GM23248 (cell line): Measurements from ENCODE around the gene TRDN. TPM values are rescaled to one million over a fixed set of nuclear protein-coding genes. Genes with fewer than 3 reads are reported as not detected.
"Not testable (repeated sequence)": the region's sequence is repeated elsewhere in the genome, so short reads cannot be mapped to it uniquely, and the experiment has no call there.

Source experiments
- DNase-seq: peaks from one replicate; pipeline ENCODE4 v3.0.0-alpha.2; 2015
- H2AFZ ChIP-seq: fragments of 200-600 bp; sonication (generic); 2 replicates; pipeline ENCODE4 v1.6.1; 2016; ENCODE audit warnings: antibody characterized with exemption
- H3F3A ChIP-seq: fragments of 200-600 bp; sonication (generic); 2 replicates; pipeline ENCODE4 v1.6.1; 2016; ENCODE audit warnings: mild to moderate bottlenecking, antibody characterized with exemption, mixed run types; ENCODE audit not compliant: insufficient read depth
- H3K27ac ChIP-seq: fragments of 200-600 bp; sonication (generic); 2 replicates; pipeline ENCODE4 v1.5.1; 2016; ENCODE audit warnings: mild to moderate bottlenecking
- H3K27me3 ChIP-seq: fragments of 200-600 bp; sonication (generic); replicated peaks from 2 replicates; pipeline ENCODE4 v1.6.1; 2016; ENCODE audit warnings: mild to moderate bottlenecking; ENCODE audit not compliant: insufficient read depth
- H3K36me3 ChIP-seq: fragments of 200-600 bp; sonication (generic); 2 replicates; pipeline ENCODE4 v1.6.1; 2016; ENCODE audit warnings: low read depth, mild to moderate bottlenecking
- H3K4me1 ChIP-seq: fragments of 200-600 bp; sonication (generic); 2 replicates; pipeline ENCODE4 v1.6.1; 2016; ENCODE audit warnings: mild to moderate bottlenecking; ENCODE audit not compliant: insufficient read depth
- H3K4me2 ChIP-seq: fragments of 200-600 bp; sonication (generic); one replicate; pipeline ENCODE4 v1.6.1; 2016; ENCODE audit warnings: mild to moderate bottlenecking; ENCODE audit not compliant: unreplicated experiment
- H3K4me3 ChIP-seq: fragments of 200-600 bp; sonication (generic); 2 replicates; pipeline ENCODE4 v1.5.1; 2016; ENCODE audit warnings: mild to moderate bottlenecking
- H3K79me2 ChIP-seq: fragments of 200-600 bp; sonication (generic); 2 replicates; pipeline ENCODE4 v1.6.1; 2016; ENCODE audit warnings: mild to moderate bottlenecking; ENCODE audit not compliant: insufficient read depth
- H3K9ac ChIP-seq: fragments of 200-600 bp; sonication (generic); 2 replicates; pipeline ENCODE4 v1.6.1; 2016; ENCODE audit warnings: mild to moderate bottlenecking
- H3K9me2 ChIP-seq: fragments of 200-600 bp; sonication (generic); 2 replicates; pipeline ENCODE4 v1.6.1; 2016; ENCODE audit warnings: mixed run types, mild to moderate bottlenecking, moderate library complexity; ENCODE audit not compliant: insufficient read depth
- H3K9me3 ChIP-seq: fragments of 200-600 bp; sonication (generic); one replicate; pipeline ENCODE4 v1.6.1; 2017; ENCODE audit warnings: low read depth
- H4K20me1 ChIP-seq: fragments of 200-600 bp; sonication (generic); 2 replicates; pipeline ENCODE4 v1.6.0; 2016; ENCODE audit not compliant: insufficient read depth
- EZH2 ChIP-seq: fragments of 200-600 bp; sonication (generic); IDR thresholded peaks from 2 replicates; pipeline ENCODE4 v1.6.1; 2018; ENCODE audit warnings: antibody characterized with exemption, mild to moderate bottlenecking; ENCODE audit not compliant: insufficient read depth, poor library complexity, severe bottlenecking
- EZH2phosphoT487 ChIP-seq: fragments of 200-600 bp; sonication (generic); IDR thresholded peaks from 2 replicates; pipeline ENCODE4 v1.6.1; 2018; ENCODE audit warnings: antibody characterized with exemption, moderate library complexity, mild to moderate bottlenecking, low read depth; ENCODE audit not compliant: insufficient read depth
- WGBS, 2 experiments: methylation state at CpG; one replicate each; pipeline ENCODE4 v1.1.6; 2015 to 2017; ENCODE audit warnings: low lambda C conversion rate in 2 of 2, low coverage in 1 of 2; ENCODE audit errors: missing lambda C conversion rate in 2 of 2; 5-methylcytosine and 5-hydroxymethylcytosine counted together
- in situ Hi-C: fragments of 300-500 bp; cut with MboI; formaldehyde crosslinking; loops from 2 replicates; pipeline ENCODE4 v1.15.0; 2020
- polyA plus RNA-seq: library from polyadenylated mRNA; unstranded; fragments of >200 nt; fragmentation: Nextera tagmentation; extraction: Ambion mirVana; gene quantifications from 2 replicates; pipeline ENCODE4 v1.2.1, GENCODE V29; 2016
- total RNA-seq: library from RNA; depleted of rRNA; stranded (reverse); fragments of >200 nt; shearing (Covaris generic); gene quantifications from 2 replicates; pipeline ENCODE4 v1.2.3, GENCODE V29; 2014

TRDN gene
- total and polyA plus RNA-seq, 2 experiments from 2014 or later: not detected

DNA sequence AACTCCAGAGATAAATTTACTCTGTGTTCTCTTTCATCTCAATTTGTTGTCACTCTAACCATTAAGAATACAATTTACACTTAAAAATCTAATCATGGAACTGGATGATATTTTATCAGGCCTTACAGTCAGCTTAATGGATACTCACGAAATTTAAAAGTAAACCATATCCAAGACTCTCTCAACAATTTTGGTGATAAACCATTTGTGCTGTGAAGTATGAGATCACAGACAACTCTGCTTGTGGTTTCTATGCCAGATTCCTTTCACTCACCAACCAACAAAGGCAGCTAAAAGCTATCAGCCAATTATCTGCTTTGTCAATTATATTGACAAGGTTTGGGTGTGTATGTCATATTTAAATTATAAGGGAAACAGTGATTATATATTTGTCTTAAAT lies 155.8 kb downstream of the TRDN start:
- H3K9me3 ChIP-seq: no peaks in the 10 kb centered on the region
- no peak overlapping the region for H2AFZ ChIP-seq
- no peaks in the 10 kb centered on the region for H3K9me2 ChIP-seq
- no peak for DNase-seq
- H3K27me3 ChIP-seq: no peaks in the 10 kb centered on the region
- no peaks in the 10 kb centered on the region for H3K79me2 ChIP-seq
- WGBS, 2 experiments: 18 to 19% methylated on average over 1 of the region's 1 CpG
- H3F3A ChIP-seq: no peaks in the 10 kb centered on the region
- H4K20me1 ChIP-seq: no peaks in the 10 kb centered on the region
- TF ChIP-seq EZH2 (no peak), EZH2phosphoT487 (no peak)
- no peak overlapping the region for H3K4me2 ChIP-seq
- no peak overlapping the region for H3K9ac ChIP-seq
- no peaks in the 10 kb centered on the region for H3K4me1 ChIP-seq
- no peak overlapping the region for H3K27ac ChIP-seq
- H3K4me3 ChIP-seq: no peak overlapping the region
- in situ Hi-C loops: no loop called here
- H3K36me3 ChIP-seq: no peaks in the 10 kb centered on the region

DNA sequence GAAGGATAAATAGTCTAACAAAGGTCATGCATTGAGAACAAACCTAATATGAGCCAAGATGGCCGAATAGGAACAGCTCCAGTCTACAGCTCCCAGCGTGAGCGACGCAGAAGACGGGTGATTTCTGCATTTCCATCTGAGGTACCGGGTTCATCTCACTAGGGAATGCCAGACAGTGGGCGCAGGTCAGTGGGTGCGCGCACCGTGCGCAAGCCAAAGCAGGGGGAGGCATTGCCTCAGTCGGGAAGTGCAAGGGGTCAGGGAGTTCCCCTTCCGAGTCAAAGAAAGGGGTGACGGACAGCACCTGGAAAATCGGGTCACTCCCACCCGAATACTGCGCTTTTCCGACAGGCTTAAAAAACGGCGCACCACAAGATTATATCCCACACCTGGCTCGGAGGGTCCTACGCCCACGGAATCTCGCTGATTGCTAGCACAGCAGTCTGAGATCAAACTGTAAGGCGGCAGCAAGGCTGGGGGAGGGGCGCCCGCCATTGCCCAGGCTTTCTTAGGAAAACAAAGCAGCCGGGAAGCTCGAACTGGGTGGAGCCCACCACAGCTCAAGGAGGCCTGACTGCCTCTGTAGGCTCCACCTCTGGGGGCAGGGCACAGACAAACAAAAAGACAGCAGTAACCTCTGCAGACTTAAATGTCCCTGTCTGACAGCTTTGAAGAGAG lies 164.6 kb downstream of the TRDN start:
- H3K36me3 ChIP-seq, H3K4me1 ChIP-seq, in situ Hi-C loops, H3K27ac ChIP-seq, DNase-seq, H4K20me1 ChIP-seq, H3K9me3 ChIP-seq, H3K9ac ChIP-seq, H3K79me2 ChIP-seq, H3K4me2 ChIP-seq, H3K4me3 ChIP-seq, H3F3A ChIP-seq, H3K9me2 ChIP-seq, H3K27me3 ChIP-seq, H2AFZ ChIP-seq: not testable (repeated sequence)
- 71 to 72% methylated on average over 28 to 29 of the region's 29 CpGs for WGBS, 2 experiments

DNA sequence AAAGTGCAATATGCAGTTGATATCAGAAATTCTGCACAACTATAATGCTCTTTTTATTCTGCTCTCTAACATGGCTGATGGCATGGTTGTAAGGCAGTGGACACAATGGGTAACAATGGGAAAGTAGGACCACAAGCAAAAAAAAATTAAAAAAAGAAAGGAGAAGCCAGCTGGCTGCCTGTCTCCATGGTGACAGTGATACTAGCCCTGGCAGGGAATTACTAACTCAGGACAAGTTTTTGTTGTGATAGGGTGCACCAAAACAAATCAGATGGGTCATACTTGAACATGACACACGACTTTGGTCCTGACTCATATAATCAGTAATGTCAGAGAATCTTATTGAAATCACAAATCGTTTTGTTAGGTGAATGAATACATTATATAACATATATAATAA lies 169.4 kb downstream of the TRDN start:
- no peaks in the 10 kb centered on the region for H3F3A ChIP-seq
- WGBS, 2 experiments: 9 to 15% methylated on average over 2 of the region's 2 CpGs

DNA sequence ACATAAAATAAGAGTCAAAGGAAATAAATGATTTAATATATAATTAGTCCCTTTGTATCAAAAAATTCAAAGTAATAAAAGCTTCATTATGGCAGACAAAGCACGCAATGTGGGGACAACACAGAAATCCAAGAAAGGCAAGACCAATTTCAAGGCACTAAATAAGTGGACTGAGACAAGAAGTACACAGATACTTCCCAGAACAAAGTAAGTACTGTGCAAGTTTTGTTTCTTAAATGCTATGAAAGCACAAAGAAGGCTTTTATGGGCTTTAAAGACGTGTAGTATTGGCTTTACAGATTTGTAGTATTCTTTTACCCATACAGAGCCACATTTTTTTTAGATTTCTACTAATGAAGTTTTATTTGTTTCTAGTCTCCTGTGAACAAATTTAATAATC lies 174.6 kb downstream of the TRDN start:
- in situ Hi-C loops: no loop called here
- DNase-seq: no peak

More for the DNA sequence above, 169.4 kb downstream of the TRDN start:
- DNase-seq: no peak
- no peaks in the 10 kb centered on the region for H3K9me3 ChIP-seq
- H4K20me1 ChIP-seq: no peaks in the 10 kb centered on the region
- H3K9ac ChIP-seq: no peak overlapping the region
- no peaks in the 10 kb centered on the region for H3K36me3 ChIP-seq
- H2AFZ ChIP-seq: no peak overlapping the region
- no peak overlapping the region for H3K4me2 ChIP-seq
- H3K4me3 ChIP-seq: no peak overlapping the region
- TF ChIP-seq EZH2phosphoT487: no peak
- no peak for TF ChIP-seq EZH2
- H3K27me3 ChIP-seq: no peaks in the 10 kb centered on the region
- no peaks in the 10 kb centered on the region for H3K79me2 ChIP-seq
- H3K9me2 ChIP-seq: no peaks in the 10 kb centered on the region
- in situ Hi-C loops: no loop called here
- no peaks in the 10 kb centered on the region for H3K4me1 ChIP-seq
- no peak overlapping the region for H3K27ac ChIP-seq

DNA sequence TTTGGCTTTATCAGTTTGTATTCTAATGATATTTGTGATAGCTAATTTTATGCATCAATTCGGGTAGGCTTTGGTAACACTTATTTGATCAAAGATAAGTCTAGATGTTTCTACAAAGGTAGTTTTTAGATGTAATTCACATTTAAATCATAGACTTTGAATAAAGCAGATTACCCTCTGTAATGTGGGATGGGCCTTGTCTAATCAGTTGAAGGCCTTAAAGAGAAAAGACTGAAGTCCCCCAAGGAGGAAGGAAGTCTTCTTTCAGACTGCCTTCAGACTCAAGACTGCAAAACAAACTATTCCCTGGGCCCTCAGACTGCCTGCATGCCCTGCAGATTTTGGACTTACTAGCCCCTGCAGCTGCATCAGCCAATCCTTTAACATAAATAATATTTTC lies 178.5 kb downstream of the TRDN start:
- no peaks in the 10 kb centered on the region for H3K27me3 ChIP-seq
- no peaks in the 10 kb centered on the region for H4K20me1 ChIP-seq
- TF ChIP-seq EZH2: no peak
- TF ChIP-seq EZH2phosphoT487: no peak
- H3K9ac ChIP-seq: no peak overlapping the region
- no peak overlapping the region for H2AFZ ChIP-seq
- DNase-seq: no peak
- in situ Hi-C loops: no loop called here
- H3K9me2 ChIP-seq: peaks cover 5% of the 10 kb centered on the region; the same call in 1 of the 2 replicates
- H3K27ac ChIP-seq: no peak overlapping the region
- WGBS, 2 experiments: 30 to 40% methylated on average over 1 of the region's 1 CpG
- H3K36me3 ChIP-seq: no peaks in the 10 kb centered on the region
- H3K4me2 ChIP-seq: no peak overlapping the region
- no peaks in the 10 kb centered on the region for H3K4me1 ChIP-seq
- no peaks in the 10 kb centered on the region for H3K9me3 ChIP-seq
- no peaks in the 10 kb centered on the region for H3F3A ChIP-seq
- no peak overlapping the region for H3K4me3 ChIP-seq
- no peaks in the 10 kb centered on the region for H3K79me2 ChIP-seq

More for the DNA sequence above, 174.6 kb downstream of the TRDN start:
- Histone ChIP-seq H3K4me2 (no peak overlapping the region), H2AFZ (no peak overlapping the region), H3K27ac (no peak overlapping the region), H3K9ac (no peak overlapping the region), H3F3A (no peaks in the 10 kb centered on the region), H3K79me2 (no peaks in the 10 kb centered on the region), H3K9me2 (peaks cover 5% of the 10 kb centered on the region; the same call in 1 of the 2 replicates), H3K4me1 (no peaks in the 10 kb centered on the region), H3K27me3 (no peaks in the 10 kb centered on the region), H3K4me3 (no peak overlapping the region), H4K20me1 (no peaks in the 10 kb centered on the region), H3K9me3 (no peaks in the 10 kb centered on the region), H3K36me3 (no peaks in the 10 kb centered on the region)
- TF ChIP-seq EZH2phosphoT487 (no peak), EZH2 (no peak)
- WGBS, 2 experiments: 18 to 23% methylated on average over 2 of the region's 2 CpGs
